Uterus (tissue), 2 donors: ENCODE results near the gene HRAS.

Experiments
- CTCF ChIP-seq, 4 experiments: fragments of 200-600 bp in 2 of 4; fragments of 450-650 bp in 2 of 4; sonication (generic) in 2 of 4; IDR thresholded peaks; one replicate each; pipeline ENCODE4 v1.5.1; 2016 to 2019; ENCODE audit warnings: antibody characterized with exemption in 4 of 4, mild to moderate bottlenecking in 2 of 4, moderate library complexity in 1 of 4
- POLR2A ChIP-seq, 2 donors: fragments of 450-650 bp; IDR thresholded peaks; one replicate each; pipeline ENCODE4 v1.6.1; 2016; ENCODE audit warnings: antibody characterized with exemption in 2 of 2, mild to moderate bottlenecking in 1 of 2, moderate library complexity in 1 of 2

- TF ChIP-seq CTCF (IDR thresholded peaks at IDR 0.05) = no peak
- no peak for TF ChIP-seq POLR2A (IDR thresholded peaks at IDR 0.05)
Measured at GRCh38 chr11:576811-577610, 41.6 kb upstream of the HRAS start.
